Right atrium auricular region (tissue), 2 donors: ENCODE measurements around the gene HGF. TPM values are rescaled to one million over a fixed set of nuclear protein-coding genes. Genes with fewer than 3 reads are reported as not detected.

ENCODE experiments used
- DNase-seq: peaks from one replicate; pipeline ENCODE4 v3.0.0-alpha.2; 2019; ENCODE audit warnings: low spot score
- H3K27ac ChIP-seq, 2 donors: fragments of 200-600 bp; sonication (generic); 1 replicate in 1 of 2; 2 replicates in 1 of 2; pipeline ENCODE4 v1.5.1; 2016 to 2019
- H3K27me3 ChIP-seq, 2 donors: fragments of 200-600 bp; sonication (generic); one replicate each; pipeline versions ENCODE4 v1.5.1 to v1.6.0; 2017 to 2019
- H3K36me3 ChIP-seq: fragments of 200-600 bp; sonication (generic); one replicate; pipeline ENCODE4 v1.5.1; 2016
- H3K4me1 ChIP-seq, 2 donors: fragments of 200-600 bp; sonication (generic); one replicate each; pipeline versions ENCODE4 v1.5.1 to v1.6.0; 2017 to 2019
- H3K4me3 ChIP-seq, 2 donors: fragments of 200-600 bp; sonication (generic); 1 replicate in 1 of 2; 2 replicates in 1 of 2; pipeline ENCODE4 v1.5.1; 2017 to 2019; ENCODE audit warnings: mild to moderate bottlenecking in 1 of 2, moderate library complexity in 1 of 2
- H3K9me3 ChIP-seq, 2 donors: fragments of 200-600 bp; sonication (generic); one replicate each; pipeline ENCODE4 v1.5.1; 2019
- CTCF ChIP-seq, 2 donors: fragments of 200-600 bp; sonication (generic); IDR thresholded peaks; one replicate each; pipeline ENCODE4 v1.5.1; 2019; ENCODE audit warnings: antibody characterized with exemption in 2 of 2
- total RNA-seq, 2 donors: library from RNA; depleted of rRNA; stranded (reverse); fragments of >200 nt; gene quantifications; one replicate each; pipeline ENCODE4 v1.1.0, GENCODE V29; 2016

Gene HGF
- total RNA-seq, 2 donors from 2014 or later, result 2.1 to 3.5 TPM

- TF ChIP-seq CTCF (IDR thresholded peaks at IDR 0.05), result no peak
- H3K27me3 ChIP-seq, result no peaks in the 10 kb centered on the region
- no peak for DNase-seq
- H3K4me3 ChIP-seq, result no peak overlapping the region
- no peak overlapping the region for H3K27ac ChIP-seq
- H3K4me1 ChIP-seq, result no peaks in the 10 kb centered on the region
- H3K9me3 ChIP-seq, result no peaks in the 10 kb centered on the region
- H3K36me3 ChIP-seq, result no peaks in the 10 kb centered on the region
These were observed 33.4 kb upstream of the HGF start for GRCh38 chr7:81803267-81803666.

- no peak for TF ChIP-seq CTCF (IDR thresholded peaks at IDR 0.05)
- no peaks in the 10 kb centered on the region for H3K9me3 ChIP-seq
These were observed 32.4 kb upstream of the HGF start for GRCh38 chr7:81802251-81802650.

GRCh38 chr7:81801532-81801931 lies 31.7 kb upstream of the HGF start:
- DNase-seq, result no peak
- Histone ChIP-seq H3K9me3 (no peaks in the 10 kb centered on the region), H3K4me3 (no peak overlapping the region), H3K27me3 (no peaks in the 10 kb centered on the region), H3K4me1 (no peaks in the 10 kb centered on the region), H3K27ac (peak overlapping the region in 1 of 2 donors; percentile 27), H3K36me3 (no peaks in the 10 kb centered on the region)
- no peak for TF ChIP-seq CTCF (IDR thresholded peaks at IDR 0.05)

More at GRCh38 chr7:81802251-81802650, 32.4 kb upstream of the HGF start:
- H3K27me3 ChIP-seq, result no peaks in the 10 kb centered on the region
- no peak for DNase-seq
- peak overlapping the region in 1 of 2 donors; percentile 27 for H3K27ac ChIP-seq
- H3K4me1 ChIP-seq, result no peaks in the 10 kb centered on the region
- no peaks in the 10 kb centered on the region for H3K36me3 ChIP-seq
- no peak overlapping the region for H3K4me3 ChIP-seq

GRCh38 chr7:81791568-81792518 lies 22.0 kb upstream of the HGF start:
- Histone ChIP-seq H3K36me3 (no peaks in the 10 kb centered on the region), H3K9me3 (no peaks in the 10 kb centered on the region), H3K27ac (no peak overlapping the region), H3K27me3 (no peaks in the 10 kb centered on the region), H3K4me3 (no peak overlapping the region), H3K4me1 (no peaks in the 10 kb centered on the region)
- DNase-seq, result no peak
- TF ChIP-seq CTCF (IDR thresholded peaks at IDR 0.05), result no peak

GRCh38 chr7:81790686-81791085 lies 20.8 kb upstream of the HGF start:
- no peak overlapping the region for H3K27ac ChIP-seq
- H3K27me3 ChIP-seq, result no peaks in the 10 kb centered on the region
- H3K4me3 ChIP-seq, result no peak overlapping the region
- DNase-seq, result no peak
- no peaks in the 10 kb centered on the region for H3K36me3 ChIP-seq
- no peak for TF ChIP-seq CTCF (IDR thresholded peaks at IDR 0.05)
- H3K9me3 ChIP-seq, result no peaks in the 10 kb centered on the region
- H3K4me1 ChIP-seq, result no peaks in the 10 kb centered on the region
